Stimulated activated memory B cell treated with anti-CD40 and anti-IgM and Interleukin-4, amounts not matched to agents 10 μg/mL and 1 μg/mL and 100 μg/mL, for 72 hours (primary cell): ENCODE measurements around the gene ATM.
"Not testable (repeated sequence)": the region's sequence is repeated elsewhere in the genome, so short reads cannot be mapped to it uniquely, and the experiment has no call there.

Experiments
- ATAC-seq: fragments of 150-1000 bp; cut with Tn5 transposase; 2 replicates; pipeline ENCODE4 v1.10.0; 2021
- H3K27ac Mint-ChIP-seq: one replicate; pipeline ENCODE4 v1.8.0; 2022; ENCODE audit warnings: mild to moderate bottlenecking, mixed read lengths
- H3K27me3 Mint-ChIP-seq: one replicate; pipeline ENCODE4 v1.8.0; 2022; ENCODE audit warnings: mixed read lengths
- H3K36me3 Mint-ChIP-seq: one replicate; pipeline ENCODE4 v1.8.0; 2022; ENCODE audit warnings: mixed read lengths
- H3K4me1 Mint-ChIP-seq: one replicate; pipeline ENCODE4 v1.8.0; 2022; ENCODE audit warnings: mixed read lengths
- H3K4me3 Mint-ChIP-seq: one replicate; pipeline ENCODE4 v1.8.0; 2022; ENCODE audit warnings: mild to moderate bottlenecking, moderate library complexity, mixed read lengths
- H3K9me3 Mint-ChIP-seq: one replicate; pipeline ENCODE4 v1.8.0; 2022; ENCODE audit warnings: mixed read lengths

Gene ATM

DNA sequence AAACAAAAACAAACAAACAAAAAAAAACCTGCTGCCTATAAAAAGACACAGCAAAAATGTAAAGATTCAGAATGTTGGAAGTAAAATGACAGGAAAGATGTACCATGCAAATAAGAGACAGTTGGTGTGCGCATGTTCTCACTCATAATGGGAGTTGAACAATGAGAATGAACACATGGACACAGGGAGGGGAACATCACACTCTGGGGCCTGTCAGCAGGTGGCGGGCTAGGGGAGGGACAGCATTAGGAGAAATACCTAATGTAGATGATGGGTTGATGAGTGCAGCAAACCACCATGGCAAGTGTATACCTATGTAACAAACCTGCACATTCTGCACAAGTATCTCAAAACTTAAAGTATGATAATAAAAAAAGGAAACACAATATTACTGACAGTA is 194.7 kb downstream of the ATM start:
- H3K27me3 Mint-ChIP-seq, H3K4me1 Mint-ChIP-seq, ATAC-seq, H3K27ac Mint-ChIP-seq, H3K9me3 Mint-ChIP-seq, H3K4me3 Mint-ChIP-seq, H3K36me3 Mint-ChIP-seq: not testable (repeated sequence)
